Gastrocnemius medialis (tissue), 4 donors: ENCODE results near the gene CC2D2B. TPM values are rescaled to one million over a fixed set of nuclear protein-coding genes. Genes with fewer than 3 reads are reported as not detected.

Experiments
- ATAC-seq, 2 donors: fragments of 150-250 bp; one replicate each; pipeline ENCODE4 v1.9.1; 2016
- DNase-seq, 2 donors: peaks; one replicate each; pipeline ENCODE4 v3.0.0-alpha.2; 2019
- H3K27ac ChIP-seq, 4 donors: fragments of 200-600 bp; sonication (generic); 1 replicate in 1 of 4; 2 replicates in 3 of 4; pipeline ENCODE4 v1.5.1; 2016 to 2018; ENCODE audit warnings: mild to moderate bottlenecking in 2 of 4, moderate library complexity in 1 of 4
- H3K27me3 ChIP-seq, 3 donors: fragments of 200-600 bp; sonication (generic) in 2 of 3; 1 replicate in 1 of 3; 2 replicates in 2 of 3; pipeline versions ENCODE4 v1.5.1 to v1.6.0; 2016 to 2019; ENCODE audit warnings: mild to moderate bottlenecking in 1 of 3, moderate library complexity in 1 of 3
- H3K36me3 ChIP-seq, 2 donors: fragments of 200-600 bp; sonication (generic) in 1 of 2; one replicate each; pipeline ENCODE4 v1.5.1; 2017 to 2018
- H3K4me1 ChIP-seq, 2 donors: fragments of 200-600 bp; sonication (generic) in 1 of 2; one replicate each; pipeline ENCODE4 v1.5.1; 2016 to 2017; ENCODE audit warnings: mild to moderate bottlenecking in 2 of 2
- H3K4me3 ChIP-seq, 4 donors: fragments of 200-600 bp; sonication (generic) in 3 of 4; 1 replicate in 1 of 4; 2 replicates in 3 of 4; pipeline ENCODE4 v1.5.1; 2016 to 2019; ENCODE audit warnings: mild to moderate bottlenecking in 2 of 4
- H3K9me3 ChIP-seq, 3 donors: fragments of 200-600 bp; sonication (generic) in 2 of 3; 1 replicate in 1 of 3; 2 replicates in 2 of 3; pipeline ENCODE4 v1.5.1; 2016 to 2019
- CTCF ChIP-seq, 5 experiments: fragments of 450-650 bp in 3 of 5; fragments of 200-600 bp in 2 of 5; sonication (generic) in 2 of 5; IDR thresholded peaks in 4 of 5; conservative IDR thresholded peaks in 1 of 5; 1 replicate in 4 of 5; 2 replicates in 1 of 5; pipeline ENCODE4 v1.5.1; 2016 to 2019; ENCODE audit warnings: antibody characterized with exemption in 5 of 5, mild to moderate bottlenecking in 3 of 5, moderate library complexity in 3 of 5
- POLR2A ChIP-seq, 2 donors: fragments of 450-650 bp; IDR thresholded peaks; one replicate each; pipeline ENCODE4 v1.6.1; 2017; ENCODE audit warnings: antibody characterized with exemption in 2 of 2, mild to moderate bottlenecking in 2 of 2, moderate library complexity in 2 of 2
- in situ Hi-C, 4 donors: fragments of 200-750 bp; cut with MboI; loops; one replicate each; pipeline versions ENCODE4 v1.15.0 to v1.8.0; 2017; ENCODE audit warnings: low sequenced_read_pairs in 4 of 4
- intact Hi-C: fragments of 100-400 bp; cut with DNase I; formaldehyde crosslinking; loops from one replicate; pipeline ENCODE4 v1.15.1; 2023; ENCODE audit warnings: low total_unique reads
- total RNA-seq, 4 donors: library from RNA; depleted of rRNA; stranded (reverse); fragments of >200 nt; gene quantifications; one replicate each; pipeline versions ENCODE4 v1.1.0 to v1.2.3, GENCODE V29; 2016

The CC2D2B gene
- total RNA-seq, 4 donors from 2014 or later: 0.13 to 0.36 (median 0.31) TPM; not detected in 1

GRCh38 chr10:96041146-96041545 lies 133.4 kb downstream of the CC2D2B start:
- no peak for ATAC-seq
- in situ Hi-C loops: loop anchor here in 2 of 4 donors (25.0 kb wide), 2 partner anchors 246 to 354 kb away; partner anchors contain the start of gene TCTN3 (in 2 of the 2)

GRCh38 chr10:96043033-96043892 lies 135.5 kb downstream of the CC2D2B start, which contains the start of gene CCNJ:
CCNJ (plus strand) TSS chr10:96043583; CDS start chr10:96044394, 811 bp downstream.
- DNase-seq (peak; percentile 74 to 80), ATAC-seq (peak; percentile 88 to 92)
- in situ Hi-C loops (loop anchor here in 2 of 4 donors (25.0 kb wide), 2 partner anchors 244 to 356 kb away; partner anchors contain the start of gene TCTN3 (in 2 of the 2)), intact Hi-C loops (loop anchor here (1.0 to 5.0 kb wide), 3 partner anchors 26 to 348 kb away; partner anchors contain the start of gene ZNF518A)
- Histone ChIP-seq H3K4me3 (peak within 1 kb of the TSS; percentile 72 to 81 (median 77)), H3K36me3 (no peaks in the 10 kb centered on the region), H3K27me3 (no peaks in the 10 kb centered on the region), H3K9me3 (no peaks in the 10 kb centered on the region), H3K4me1 (peaks cover 15 to 16% of the 10 kb centered on the region in 2 donors), H3K27ac (peak within 1 kb of the TSS; percentile 67 to 85 (median 76))
- peak in 2 of 5 experiments; percentile 27 to 37 for TF ChIP-seq CTCF (IDR thresholded peaks at IDR 0.05 in 4 of 5, conservative IDR thresholded peaks at IDR 0.05 in 1 of 5)
- peak; percentile 46 to 76 for TF ChIP-seq POLR2A (IDR thresholded peaks at IDR 0.05)

More at GRCh38 chr10:96041146-96041545, 133.4 kb downstream of the CC2D2B start:
- Histone ChIP-seq H3K27me3 (no peaks in the 10 kb centered on the region), H3K27ac (no peak overlapping the region), H3K4me1 (peaks cover 15 to 16% of the 10 kb centered on the region in 2 donors), H3K4me3 (no peak overlapping the region), H3K9me3 (no peaks in the 10 kb centered on the region), H3K36me3 (no peaks in the 10 kb centered on the region)
- intact Hi-C loops: loop anchor here (5.0 kb wide), 1 partner anchor 91 kb away; the partner anchor contains the start of gene ZNF518A
- no peak for DNase-seq
- TF ChIP-seq CTCF (IDR thresholded peaks at IDR 0.05 in 4 of 5, conservative IDR thresholded peaks at IDR 0.05 in 1 of 5) (no peak), POLR2A (IDR thresholded peaks at IDR 0.05) (no peak)

- Histone ChIP-seq H3K27ac (peak overlapping the region; percentile 67 to 85 (median 76)), H3K4me1 (peaks cover 15 to 16% of the 10 kb centered on the region in 2 donors), H3K36me3 (no peaks in the 10 kb centered on the region), H3K27me3 (no peaks in the 10 kb centered on the region), H3K4me3 (peak overlapping the region; percentile 72 to 81 (median 77)), H3K9me3 (no peaks in the 10 kb centered on the region)
- peak; percentile 63 to 65 for ATAC-seq
- TF ChIP-seq CTCF (IDR thresholded peaks at IDR 0.05 in 4 of 5, conservative IDR thresholded peaks at IDR 0.05 in 1 of 5): no peak
- no peak for TF ChIP-seq POLR2A (IDR thresholded peaks at IDR 0.05)
- in situ Hi-C loops: loop anchor here in 2 of 4 donors (25.0 kb wide), 2 partner anchors 243 to 357 kb away; partner anchors contain the start of gene TCTN3 (in 2 of the 2)
- DNase-seq: peak; percentile 2 to 20
- intact Hi-C loops: loop anchor here (1.0 to 5.0 kb wide), 4 partner anchors 27 to 349 kb away; partner anchors contain the start of genes CC2D2B and ZNF518A
Observed at GRCh38 chr10:96043893-96044715, 136.3 kb downstream of the CC2D2B start.

GRCh38 chr10:96044736-96045135 lies 137.0 kb downstream of the CC2D2B start:
- in situ Hi-C loops (loop anchor here in 2 of 4 donors (25.0 kb wide), 2 partner anchors 243 to 357 kb away; partner anchors contain the start of gene TCTN3 (in 2 of the 2)), intact Hi-C loops (loop anchor here (1.0 to 5.0 kb wide), 2 partner anchors 88 to 137 kb away; partner anchors contain the start of genes CC2D2B and ZNF518A)
- ATAC-seq: no peak
- Histone ChIP-seq H3K36me3 (no peaks in the 10 kb centered on the region), H3K27ac (peak overlapping the region; percentile 67 to 85 (median 76)), H3K4me1 (peaks cover 15 to 16% of the 10 kb centered on the region in 2 donors), H3K9me3 (no peaks in the 10 kb centered on the region), H3K4me3 (peak overlapping the region; percentile 72 to 81 (median 77)), H3K27me3 (no peaks in the 10 kb centered on the region)
- no peak for DNase-seq
- TF ChIP-seq CTCF (IDR thresholded peaks at IDR 0.05 in 4 of 5, conservative IDR thresholded peaks at IDR 0.05 in 1 of 5) (no peak), POLR2A (IDR thresholded peaks at IDR 0.05) (no peak)
